NCI-H128 (cell line): ENCODE data around the gene TACR2.

Source experiments
- DNase-seq: peaks from one replicate; lab custom pipeline; 2025; ENCODE audit not compliant: unreplicated experiment; lab: John Stamatoyannopoulos, UW

TACR2 gene

DNA sequence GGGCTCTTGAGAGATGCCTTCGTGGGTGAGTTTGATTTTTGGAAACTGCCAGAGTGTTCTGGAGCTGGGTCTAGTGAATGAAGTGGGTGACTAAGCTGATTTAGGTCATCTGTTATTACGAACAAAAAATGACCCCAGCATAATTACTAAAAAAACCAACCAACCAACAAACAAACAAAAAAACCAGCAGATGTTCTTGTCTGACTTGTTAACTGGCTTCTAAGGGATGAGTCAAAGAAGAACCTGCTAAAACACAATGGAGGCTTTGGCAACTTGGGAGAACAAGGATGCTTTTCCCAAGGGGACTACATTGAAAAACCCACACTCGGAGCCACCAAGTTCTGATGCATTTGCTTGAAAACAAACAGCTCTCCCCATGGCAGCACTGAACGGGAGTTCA, 11.5 kb downstream of the TACR2 start:
- no peak for DNase-seq

DNA sequence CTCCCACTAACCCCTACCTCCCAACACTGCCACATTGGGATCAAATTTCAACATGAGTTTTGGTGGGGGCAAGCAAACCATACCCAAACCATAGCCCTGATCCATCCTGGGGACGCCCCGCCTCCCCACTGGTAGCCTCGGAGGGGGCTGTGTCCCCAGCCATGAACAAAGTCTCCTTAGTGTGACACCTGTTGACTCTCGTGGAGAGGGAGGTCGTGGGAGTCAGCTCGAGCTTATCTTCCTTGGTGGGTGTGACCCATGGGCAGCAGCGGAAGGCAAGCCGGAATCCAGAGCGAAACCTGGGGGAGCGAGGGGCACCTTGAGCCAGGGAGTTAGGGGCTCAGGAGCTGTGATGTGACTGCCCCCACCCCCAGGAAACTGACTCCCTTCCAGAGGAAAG, 11.9 kb downstream of the TACR2 start:
- no peak for DNase-seq

DNA sequence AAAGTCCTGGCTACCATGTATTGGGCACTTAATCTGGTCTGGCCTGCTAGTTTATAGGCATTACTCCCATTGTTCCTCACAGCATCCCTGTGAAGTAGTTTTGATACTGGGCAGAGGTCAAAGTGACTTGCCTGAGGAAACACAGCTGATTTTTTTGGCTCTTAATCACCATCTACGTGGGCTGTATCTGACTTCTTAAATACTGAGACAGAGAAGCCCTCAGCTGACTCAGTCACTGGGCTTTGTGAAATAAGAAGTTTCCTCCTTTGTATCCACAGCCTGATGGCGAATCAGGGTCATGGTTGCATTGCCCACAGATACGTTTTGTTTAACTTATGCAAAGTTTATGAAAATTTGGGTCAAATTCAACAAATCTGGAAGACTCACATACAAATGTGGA, 13.2 kb downstream of the TACR2 start:
- DNase-seq = no peak

DNA sequence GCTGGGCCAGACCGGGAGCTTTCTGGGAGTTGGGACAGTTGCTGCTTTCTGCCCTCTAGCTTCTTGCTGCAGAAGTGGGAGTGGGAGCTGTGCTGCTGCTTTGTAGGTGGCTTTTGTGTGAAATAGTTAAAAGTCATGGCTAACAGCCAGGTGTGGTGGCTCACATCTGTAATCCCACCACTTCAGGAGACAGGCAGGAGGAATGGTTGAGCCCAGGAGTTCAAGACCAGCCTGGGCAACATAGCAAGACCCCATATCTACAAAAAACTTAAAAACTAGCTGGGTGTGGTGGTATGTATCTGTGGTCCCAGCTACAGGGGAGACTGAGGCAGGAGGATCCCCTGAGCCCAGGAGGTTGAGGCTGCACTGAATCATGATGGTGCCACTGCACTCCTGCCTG, 13.7 kb downstream of the TACR2 start:
- DNase-seq = no peak

DNA sequence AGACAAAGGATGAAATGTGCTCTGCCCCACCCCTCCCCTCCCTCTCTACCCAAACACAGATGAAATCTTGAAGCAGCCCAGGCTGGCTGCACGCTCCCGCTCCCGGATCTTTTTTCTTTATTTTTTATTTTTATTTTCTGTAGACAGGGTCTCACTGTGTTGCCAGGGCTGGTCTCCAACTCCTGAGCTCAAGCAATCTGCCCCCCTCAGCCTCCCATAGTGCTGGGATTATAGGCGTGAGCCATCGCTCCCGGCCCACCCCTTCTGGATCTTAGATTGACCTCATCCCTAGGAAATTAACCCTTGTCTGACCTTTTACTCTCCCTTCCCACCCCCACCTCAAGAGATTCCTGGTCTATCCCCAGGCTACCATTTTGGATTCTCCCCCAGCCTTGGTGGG, 14.3 kb downstream of the TACR2 start:
- DNase-seq = no peak

DNA sequence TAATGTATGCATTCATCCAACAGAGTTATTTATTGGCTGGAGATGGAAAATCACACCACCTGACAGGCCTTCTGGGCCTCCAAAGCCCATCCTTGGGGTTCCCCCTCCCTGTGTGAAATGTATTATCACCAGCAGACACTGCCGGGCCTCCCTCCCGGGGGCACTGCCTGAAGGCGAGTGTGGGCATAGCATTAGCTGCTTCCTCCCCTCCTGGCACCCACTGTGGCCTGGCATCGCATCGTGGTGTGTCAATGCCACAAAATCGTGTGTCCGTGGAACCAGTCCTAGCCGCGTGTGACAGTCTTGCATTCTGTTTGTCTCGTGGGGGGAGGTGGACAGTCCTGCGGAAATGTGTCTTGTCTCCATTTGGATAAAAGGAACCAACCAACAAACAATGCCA, 15.3 kb downstream of the TACR2 start:
- DNase-seq = no peak

DNA sequence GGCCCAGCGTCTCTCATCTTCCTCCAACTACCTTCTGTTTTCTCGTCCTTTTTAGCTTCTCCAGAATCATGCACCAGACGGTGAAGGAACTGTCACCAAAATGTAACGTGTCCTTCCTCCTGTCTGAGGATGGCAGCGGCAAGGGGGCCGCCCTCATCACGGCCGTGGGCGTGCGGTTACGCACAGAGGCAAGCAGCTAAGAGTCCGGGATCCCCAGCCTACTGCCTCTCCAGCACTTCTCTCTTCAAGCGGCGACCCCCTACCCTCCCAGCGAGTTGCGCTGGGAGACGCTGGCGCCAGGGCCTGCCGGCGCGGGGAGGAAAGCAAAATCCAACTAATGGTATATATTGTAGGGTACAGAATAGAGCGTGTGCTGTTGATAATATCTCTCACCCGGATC, 15.8 kb downstream of the TACR2 start:
- DNase-seq = no peak

DNA sequence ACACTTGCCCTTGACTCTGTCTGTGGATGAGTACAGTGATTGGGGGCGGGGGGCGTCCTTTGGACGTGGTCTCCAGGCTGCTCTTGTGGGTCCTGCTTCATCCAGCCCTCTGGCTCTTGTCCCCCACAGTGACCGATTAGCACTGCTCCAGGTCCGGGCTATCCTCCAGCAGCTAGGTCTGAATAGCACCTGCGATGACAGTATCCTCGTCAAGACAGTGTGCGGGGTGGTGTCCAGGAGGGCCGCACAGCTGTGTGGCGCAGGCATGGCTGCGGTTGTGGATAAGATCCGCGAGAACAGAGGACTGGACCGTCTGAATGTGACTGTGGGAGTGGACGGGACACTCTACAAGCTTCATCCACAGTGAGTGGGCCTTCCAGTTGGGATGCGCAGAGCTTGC, 18.3 kb downstream of the TACR2 start:
- no peak for DNase-seq

DNA sequence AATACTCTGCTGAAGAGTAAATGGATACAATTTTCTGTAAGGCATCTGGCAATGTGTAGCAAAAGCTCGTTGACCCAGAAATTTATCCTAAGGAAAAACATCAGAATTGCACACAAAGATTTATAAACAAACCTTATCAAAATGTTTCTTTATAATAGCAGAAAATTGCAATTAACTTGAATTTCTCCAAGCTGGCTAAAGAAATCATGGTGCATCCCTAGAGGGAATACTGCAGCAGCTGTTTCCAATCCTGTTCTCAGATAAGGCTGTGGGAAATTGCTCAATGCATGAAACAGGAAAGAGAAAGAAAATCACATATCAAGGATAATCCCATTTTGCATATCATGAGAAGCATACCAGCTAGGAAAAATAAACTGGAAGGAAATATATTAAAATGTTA, 18.7 kb downstream of the TACR2 start:
- DNase-seq = no peak

DNA sequence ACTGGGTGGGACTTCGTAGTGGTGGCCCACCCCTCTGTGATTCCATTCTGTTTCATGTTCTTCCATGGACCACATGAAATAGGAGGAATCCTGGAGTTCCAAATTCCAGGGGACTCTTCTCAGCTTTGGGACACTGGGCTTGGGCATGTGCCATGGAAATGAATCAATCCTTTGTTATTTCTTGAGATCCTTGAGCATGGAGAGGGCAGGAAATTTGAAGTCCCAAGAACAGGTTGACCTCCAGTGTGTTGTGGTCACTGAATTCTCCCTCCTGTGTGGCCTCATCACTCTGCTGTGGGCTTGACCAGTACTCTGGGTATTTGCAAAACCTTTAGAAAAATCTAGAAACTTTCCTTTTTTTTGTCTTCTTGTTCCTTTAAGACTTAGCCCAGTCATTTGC, 22.7 kb downstream of the TACR2 start:
- DNase-seq = no peak

DNA sequence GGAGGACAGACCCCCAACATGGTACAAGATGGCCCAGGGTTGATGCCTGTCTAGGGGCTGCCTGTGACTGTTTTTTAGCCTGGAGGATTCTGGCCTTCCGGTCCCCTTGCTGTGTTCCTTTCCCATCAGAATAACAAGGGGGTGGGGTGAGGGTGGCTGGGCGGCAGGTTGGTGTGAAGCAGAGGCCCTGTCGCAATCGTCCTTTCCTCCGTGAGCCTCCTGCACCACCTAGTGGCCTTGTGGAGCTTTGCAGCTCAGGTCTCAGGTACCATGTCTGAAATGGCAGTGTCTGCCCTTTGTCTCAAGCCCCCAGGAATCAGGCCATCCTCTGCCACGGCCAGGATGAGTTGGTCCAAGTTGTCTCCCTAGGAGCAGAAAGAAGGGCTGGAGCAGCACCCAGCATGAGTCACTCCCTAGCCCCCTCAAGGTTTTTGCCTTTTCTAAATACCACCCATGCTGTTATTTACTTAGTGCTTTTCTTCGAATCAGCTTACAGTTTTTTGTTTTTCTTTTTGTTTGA, 24.2 kb downstream of the TACR2 start:
- DNase-seq = peak; percentile 70

DNA sequence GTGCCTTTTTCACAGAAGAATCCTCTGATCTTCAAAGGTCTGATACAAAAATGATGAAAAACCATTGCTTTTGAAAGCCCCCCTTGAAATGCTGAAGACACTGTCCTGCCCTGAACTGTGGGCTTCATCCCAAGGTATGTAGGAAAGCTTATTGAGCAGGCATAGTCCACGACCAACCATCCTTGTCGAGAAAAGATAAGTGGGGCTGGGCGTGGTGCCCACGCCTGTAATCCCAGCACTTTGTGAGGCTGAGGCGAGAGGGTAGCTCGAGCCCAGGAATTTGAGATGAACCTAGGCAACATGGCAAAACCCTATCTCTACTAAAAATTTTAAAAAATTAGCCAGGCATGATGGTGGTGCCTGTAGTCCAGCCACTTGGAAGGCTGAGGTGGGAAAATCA, 25.6 kb downstream of the TACR2 start:
- DNase-seq = no peak

DNA sequence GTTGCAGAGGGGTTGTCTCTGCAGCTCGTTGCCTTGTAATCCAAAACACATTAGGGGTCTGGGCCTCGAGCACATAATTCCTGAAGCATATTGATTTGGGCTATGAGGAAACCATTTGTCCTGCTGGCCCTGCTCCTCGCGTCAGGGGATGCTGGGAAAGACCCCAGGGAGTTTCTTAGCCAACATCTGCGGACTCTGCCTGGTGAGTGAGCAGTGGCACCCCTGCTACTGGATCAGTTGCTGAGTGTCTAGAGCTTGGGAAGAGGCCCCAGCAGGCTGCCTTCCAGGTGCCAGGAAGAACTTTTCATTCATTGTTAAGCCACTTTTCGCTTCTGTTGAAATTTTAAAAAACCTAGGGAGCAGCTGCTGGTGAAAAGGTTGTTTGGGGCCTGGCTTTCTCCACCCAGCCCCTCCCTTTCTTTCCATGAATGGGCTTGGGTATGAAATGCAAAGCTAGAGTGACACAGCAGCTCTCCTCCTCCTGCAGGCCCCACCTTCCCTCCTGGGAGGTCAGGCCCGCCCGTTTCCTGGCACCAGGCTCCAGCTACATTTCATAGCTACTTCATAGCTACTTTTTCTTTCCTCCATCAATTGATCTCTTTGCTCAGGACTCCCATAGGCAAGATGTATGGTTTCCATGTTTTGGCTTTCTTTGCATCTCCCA, 26.8 kb downstream of the TACR2 start:
- DNase-seq = no peak

DNA sequence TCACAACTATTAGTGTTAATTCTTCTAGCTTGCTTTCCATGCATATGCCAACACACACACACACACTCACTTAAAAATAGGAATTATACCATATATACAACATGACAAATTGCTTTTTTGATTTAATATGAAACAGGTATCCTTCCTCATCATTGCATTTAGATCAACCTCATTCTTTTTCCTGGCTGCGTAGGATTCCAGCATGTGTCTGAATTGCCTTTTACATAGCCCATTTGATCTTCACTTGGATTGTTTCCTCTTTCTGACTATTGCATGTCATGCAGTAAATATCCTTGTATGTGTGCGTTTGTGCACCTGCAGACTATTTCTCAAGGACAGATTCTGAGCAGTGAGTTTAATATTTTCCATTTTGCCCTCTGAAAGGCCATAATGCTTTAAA, 28.2 kb downstream of the TACR2 start:
- DNase-seq = no peak

DNA sequence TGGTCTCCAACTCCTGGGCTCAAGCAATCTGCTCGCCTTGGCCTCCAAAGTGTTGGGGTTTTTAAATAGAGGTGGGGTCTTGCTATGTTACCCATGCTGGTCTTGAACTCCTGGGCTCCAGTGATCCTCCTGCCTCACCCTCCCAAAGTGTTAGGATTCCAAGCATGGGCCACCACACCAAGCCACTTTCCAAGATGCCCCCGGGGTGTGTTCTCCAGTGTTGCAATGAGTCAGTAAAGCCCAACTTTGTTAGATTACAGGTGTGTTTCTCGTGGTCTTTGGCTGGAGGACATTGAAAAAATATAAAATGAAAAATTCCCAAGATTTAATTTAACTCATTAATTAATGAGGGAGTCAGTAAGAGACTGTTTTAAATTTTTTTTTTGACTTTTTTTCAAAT, 29.2 kb downstream of the TACR2 start:
- no peak for DNase-seq

DNA sequence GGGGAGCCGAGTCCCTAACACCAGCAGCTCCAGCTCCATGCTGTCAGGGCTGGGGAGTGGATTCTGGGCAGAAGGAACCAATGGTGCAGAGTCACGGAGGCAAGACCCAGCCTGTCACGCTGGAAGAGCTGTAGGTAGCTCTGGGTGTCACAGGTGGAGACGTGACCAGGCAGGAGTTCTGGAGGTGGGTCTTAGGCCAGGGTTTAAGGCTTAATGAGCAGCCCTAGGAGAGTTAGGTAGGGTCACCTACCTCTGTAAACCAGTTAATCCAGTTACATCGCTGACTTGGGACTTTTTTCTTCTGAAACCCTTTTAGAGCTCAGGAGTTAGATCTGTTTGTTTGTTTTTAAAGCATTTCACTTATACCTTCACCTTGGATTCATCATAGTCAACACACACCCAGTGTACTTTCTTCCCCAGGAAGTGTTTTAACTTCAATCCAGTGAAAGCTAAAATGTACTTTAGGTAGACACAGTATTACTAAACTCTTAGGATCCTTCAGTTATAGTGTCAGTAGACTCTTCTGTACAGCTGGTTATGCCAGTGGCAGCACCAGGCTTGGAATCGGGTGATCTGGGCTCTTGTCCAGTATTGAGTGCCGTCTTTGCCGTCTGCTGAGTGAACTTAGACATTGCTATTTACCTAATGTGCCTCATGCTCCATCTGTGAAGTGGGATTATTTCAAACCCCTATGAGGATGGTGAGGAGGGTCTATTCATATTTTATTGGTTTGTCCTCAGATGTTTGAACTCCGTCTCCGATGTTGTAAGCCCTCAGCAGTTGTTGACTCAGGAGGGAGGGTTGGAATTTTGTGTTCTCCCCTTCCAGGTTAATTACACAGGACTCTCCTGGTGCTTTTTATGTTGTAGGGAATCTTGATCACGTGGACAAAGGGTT, 31.0 kb downstream of the TACR2 start:
- no peak for DNase-seq

DNA sequence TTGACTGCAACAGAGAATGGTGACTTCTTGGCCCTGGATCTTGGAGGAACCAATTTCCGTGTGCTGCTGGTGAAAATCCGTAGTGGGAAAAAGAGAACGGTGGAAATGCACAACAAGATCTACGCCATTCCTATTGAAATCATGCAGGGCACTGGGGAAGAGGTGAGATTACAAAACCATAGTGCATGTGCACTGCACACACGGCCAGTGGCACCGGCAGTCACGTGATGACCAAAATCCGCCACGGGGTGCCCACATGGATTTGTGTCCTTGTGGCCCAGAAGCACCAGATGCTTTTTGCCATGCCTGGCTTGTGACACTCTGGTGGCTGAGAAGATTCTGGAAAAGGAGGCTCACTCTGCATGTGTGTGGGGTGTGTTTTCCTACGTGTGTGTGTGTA, 32.4 kb downstream of the TACR2 start:
- DNase-seq = no peak

DNA sequence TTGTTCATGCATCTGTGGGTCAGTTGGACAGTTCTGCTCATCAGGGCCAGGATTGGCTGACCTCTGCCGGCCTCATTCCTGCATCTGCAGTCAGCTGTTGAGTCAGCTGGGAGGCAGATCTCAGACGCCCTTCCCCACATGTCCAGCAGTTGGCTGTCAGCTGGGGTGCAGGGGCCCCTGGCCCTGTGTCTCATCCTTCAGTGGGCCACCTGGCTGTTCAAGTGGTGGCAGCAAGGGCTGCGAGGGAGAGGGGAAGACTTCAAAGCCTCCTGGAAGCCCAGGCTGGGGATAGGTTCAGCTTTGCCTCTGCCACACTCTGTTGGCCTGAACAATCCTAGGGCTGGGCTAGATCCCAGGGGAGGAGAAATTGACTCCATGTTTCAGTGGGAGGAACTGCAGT, 33.2 kb downstream of the TACR2 start:
- DNase-seq = no peak

DNA sequence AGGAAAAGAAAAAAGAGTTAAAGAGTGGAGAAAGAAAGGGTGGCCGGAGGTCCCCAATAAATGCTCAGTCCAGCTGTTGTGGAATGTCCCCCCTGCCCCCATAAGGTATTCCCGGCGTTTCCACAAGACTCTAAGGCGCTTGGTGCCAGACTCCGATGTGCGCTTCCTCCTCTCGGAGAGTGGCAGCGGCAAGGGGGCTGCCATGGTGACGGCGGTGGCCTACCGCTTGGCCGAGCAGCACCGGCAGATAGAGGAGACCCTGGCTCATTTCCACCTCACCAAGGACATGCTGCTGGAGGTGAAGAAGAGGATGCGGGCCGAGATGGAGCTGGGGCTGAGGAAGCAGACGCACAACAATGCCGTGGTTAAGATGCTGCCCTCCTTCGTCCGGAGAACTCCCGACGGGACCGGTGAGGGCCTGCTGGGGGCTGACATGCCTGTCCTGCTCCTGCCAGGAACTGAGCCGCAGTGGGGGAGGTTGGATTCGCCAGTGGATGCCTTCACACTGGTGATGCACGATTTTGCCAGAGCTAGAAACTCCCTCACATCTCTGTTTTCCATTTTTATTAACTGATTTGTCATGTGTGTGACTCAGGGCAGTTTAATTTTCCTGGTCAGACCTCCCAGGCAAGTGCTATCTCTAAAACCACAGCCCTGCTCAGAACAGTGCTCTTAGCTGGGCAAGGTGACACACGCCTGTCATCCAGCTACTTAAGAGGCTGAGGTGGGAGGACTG, 34.2 kb downstream of the TACR2 start:
- no peak for DNase-seq

DNA sequence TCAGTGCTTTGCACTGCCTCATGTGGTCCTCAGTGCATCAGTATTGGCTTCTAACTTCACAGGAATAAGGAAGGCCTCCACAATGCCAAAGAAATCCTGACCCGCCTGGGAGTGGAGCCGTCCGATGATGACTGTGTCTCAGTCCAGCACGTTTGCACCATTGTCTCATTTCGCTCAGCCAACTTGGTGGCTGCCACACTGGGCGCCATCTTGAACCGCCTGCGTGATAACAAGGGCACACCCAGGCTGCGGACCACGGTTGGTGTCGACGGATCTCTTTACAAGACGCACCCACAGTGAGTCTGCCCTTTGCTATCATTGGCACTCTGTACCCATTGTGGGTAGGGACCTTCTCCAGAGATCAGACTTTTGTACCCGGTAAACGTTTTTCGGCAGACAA, 36.9 kb downstream of the TACR2 start:
- DNase-seq = no peak

DNA sequence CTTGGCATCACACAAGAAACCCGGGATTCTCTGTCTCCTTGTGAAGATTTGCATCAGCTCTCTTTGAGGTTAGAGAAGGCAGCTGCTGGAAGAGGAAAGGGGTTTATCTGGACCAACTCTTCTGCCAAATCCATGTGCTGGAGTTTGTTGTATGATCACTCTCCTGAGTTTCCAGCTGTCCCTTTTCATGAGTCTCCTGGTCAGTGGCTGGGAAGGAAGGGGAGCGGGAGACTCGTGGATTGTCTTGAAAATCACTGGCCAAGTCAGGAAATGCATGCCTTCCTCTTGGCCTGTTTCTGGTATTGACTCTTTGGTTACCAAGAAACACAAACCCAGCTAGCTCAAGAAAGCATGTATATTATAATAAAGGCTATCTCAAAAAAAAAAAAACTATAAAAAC, 38.8 kb downstream of the TACR2 start:
- DNase-seq = no peak

DNA sequence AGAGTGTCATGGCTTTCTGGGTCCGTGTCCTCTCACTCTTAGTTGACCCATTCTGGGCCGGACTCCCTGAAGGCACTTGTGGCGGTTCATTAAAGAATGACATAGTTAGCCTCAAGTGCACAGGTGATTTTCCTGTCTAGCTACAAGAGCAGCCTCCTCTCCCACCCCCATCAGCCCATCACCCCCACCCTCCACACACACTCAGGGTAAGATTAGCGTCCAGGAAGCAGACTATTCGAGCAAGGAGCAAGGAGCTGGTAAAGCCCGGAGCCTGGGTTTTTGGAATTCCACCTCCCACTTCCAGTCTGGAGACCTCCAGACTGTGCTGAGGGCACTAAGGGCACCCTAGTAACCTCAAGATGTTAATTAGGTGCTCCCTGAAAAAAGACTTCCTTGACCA, 39.5 kb downstream of the TACR2 start:
- no peak for DNase-seq
